Testis (tissue), 2 donors: Measurements from ENCODE around the gene CXorf49.
"Not testable (repeated sequence)": the region's sequence is repeated elsewhere in the genome, so short reads cannot be mapped to it uniquely, and the experiment has no call there.

ENCODE experiments used
- POLR2A ChIP-seq: fragments of 450-650 bp; IDR thresholded peaks from one replicate; pipeline ENCODE4 v1.6.1; 2017; ENCODE audit warnings: antibody characterized with exemption, mild to moderate bottlenecking, moderate library complexity
- TF ChIP-seq, protein P1 (sequence below), 3 experiments: fragments of 450-650 bp in 2 of 3; fragments of 200-600 bp in 1 of 3; sonication (generic) in 1 of 3; IDR thresholded peaks; one replicate each; pipeline ENCODE4 v1.5.1; 2016 to 2019; ENCODE audit warnings: antibody characterized with exemption in 3 of 3, mild to moderate bottlenecking in 2 of 3, moderate library complexity in 1 of 3

DNA sequence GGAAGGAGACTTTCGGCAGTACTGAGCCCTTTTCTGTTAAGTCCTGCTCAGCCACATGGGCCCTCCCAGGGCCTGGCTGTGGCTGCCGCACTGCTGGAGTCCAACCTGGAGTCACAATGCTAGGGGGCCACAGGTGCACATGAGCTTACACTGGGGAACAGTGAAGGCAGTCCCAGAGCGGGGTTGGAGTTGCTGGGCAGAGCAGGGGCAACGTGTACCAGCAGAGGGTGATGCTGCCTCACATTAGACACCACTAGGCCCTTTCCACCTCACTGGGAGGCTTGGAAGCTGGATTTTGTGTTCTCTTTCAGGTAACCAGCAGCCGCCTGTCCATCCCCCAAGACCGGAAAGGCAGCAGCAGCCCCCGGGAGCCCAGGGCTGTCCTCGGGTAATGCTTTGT lies 47.5 kb upstream of the CXorf49 start:
- TF ChIP-seq, protein P1, sequence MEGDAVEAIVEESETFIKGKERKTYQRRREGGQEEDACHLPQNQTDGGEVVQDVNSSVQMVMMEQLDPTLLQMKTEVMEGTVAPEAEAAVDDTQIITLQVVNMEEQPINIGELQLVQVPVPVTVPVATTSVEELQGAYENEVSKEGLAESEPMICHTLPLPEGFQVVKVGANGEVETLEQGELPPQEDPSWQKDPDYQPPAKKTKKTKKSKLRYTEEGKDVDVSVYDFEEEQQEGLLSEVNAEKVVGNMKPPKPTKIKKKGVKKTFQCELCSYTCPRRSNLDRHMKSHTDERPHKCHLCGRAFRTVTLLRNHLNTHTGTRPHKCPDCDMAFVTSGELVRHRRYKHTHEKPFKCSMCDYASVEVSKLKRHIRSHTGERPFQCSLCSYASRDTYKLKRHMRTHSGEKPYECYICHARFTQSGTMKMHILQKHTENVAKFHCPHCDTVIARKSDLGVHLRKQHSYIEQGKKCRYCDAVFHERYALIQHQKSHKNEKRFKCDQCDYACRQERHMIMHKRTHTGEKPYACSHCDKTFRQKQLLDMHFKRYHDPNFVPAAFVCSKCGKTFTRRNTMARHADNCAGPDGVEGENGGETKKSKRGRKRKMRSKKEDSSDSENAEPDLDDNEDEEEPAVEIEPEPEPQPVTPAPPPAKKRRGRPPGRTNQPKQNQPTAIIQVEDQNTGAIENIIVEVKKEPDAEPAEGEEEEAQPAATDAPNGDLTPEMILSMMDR (IDR thresholded peaks at IDR 0.05): not testable (repeated sequence)
- not testable (repeated sequence) for TF ChIP-seq POLR2A
